ENCODE data around the gene APBA3.

- TF ChIP-seq CTCF (optimal IDR thresholded peaks at IDR 0.05 in 1 of 3, IDR thresholded peaks at IDR 0.05 in 1 of 3, conservative IDR thresholded peaks at IDR 0.05 in 1 of 3; ENCODE audit: extremely low read depth in 1 of 3, insufficient read depth in 2 of 3, low read length in 3 of 3) (no peak), EZH2 (IDR thresholded peaks at IDR 0.05; ENCODE audit: low read length) (no peak)
Observed at GRCh38 chr19:3782330-3782729, 20.8 kb upstream of the APBA3 start.
